H9 (cell line): ENCODE data around the gene NR3C2. TPM values are rescaled to one million over a fixed set of nuclear protein-coding genes. Genes with fewer than 3 reads are reported as not detected.

Experiments
- DNase-seq: peaks from one replicate; pipeline ENCODE4 v3.0.0-alpha.2; 2017
- H2AFZ ChIP-seq: one replicate; pipeline ENCODE4 v1.6.1; 2013; ENCODE audit warnings: mild to moderate bottlenecking, low read length, control low read depth, moderate library complexity
- H2AK5ac ChIP-seq: 2 replicates; pipeline ENCODE4 v1.6.1; 2013; ENCODE audit warnings: low read length, control low read depth, mixed read lengths; ENCODE audit not compliant: insufficient read length
- H2BK120ac ChIP-seq: one replicate; pipeline ENCODE4 v1.6.1; 2013; ENCODE audit warnings: low read depth, mild to moderate bottlenecking, low read length, control low read depth, inconsistent platforms; ENCODE audit not compliant: poor library complexity, severe bottlenecking
- H2BK12ac ChIP-seq: 2 replicates; pipeline ENCODE4 v1.6.1; 2013; ENCODE audit warnings: low read length, control low read depth, mixed read lengths, low read depth; ENCODE audit not compliant: insufficient read length
- H2BK15ac ChIP-seq: 2 replicates; pipeline ENCODE4 v1.6.1; 2013; ENCODE audit warnings: low read depth, low read length, control low read depth
- H2BK20ac ChIP-seq: one replicate; pipeline ENCODE4 v1.6.1; 2013; ENCODE audit warnings: low read depth, mild to moderate bottlenecking, low read length, control low read depth, inconsistent platforms; ENCODE audit not compliant: poor library complexity, severe bottlenecking
- H2BK5ac ChIP-seq: 2 replicates; pipeline ENCODE4 v1.6.1; 2013; ENCODE audit warnings: low read length, control low read depth, mixed read lengths; ENCODE audit not compliant: insufficient read length
- H3K14ac ChIP-seq: 2 replicates; pipeline ENCODE4 v1.6.1; 2013; ENCODE audit warnings: low read length, control low read depth; ENCODE audit not compliant: insufficient read depth
- H3K18ac ChIP-seq: 2 replicates; pipeline ENCODE4 v1.6.1; 2013; ENCODE audit warnings: low read depth, mild to moderate bottlenecking, mixed read lengths, low read length, control low read depth; ENCODE audit not compliant: insufficient read length
- H3K23ac ChIP-seq: 2 replicates; pipeline ENCODE4 v1.6.1; 2013; ENCODE audit warnings: low read length, control low read depth, mixed read lengths, low read depth; ENCODE audit not compliant: insufficient read length
- H3K23me2 ChIP-seq: 2 replicates; pipeline ENCODE4 v1.6.1; 2013; ENCODE audit warnings: low read depth, mild to moderate bottlenecking, mixed read lengths, low read length, control low read depth; ENCODE audit not compliant: insufficient read length, poor library complexity, severe bottlenecking
- H3K27ac ChIP-seq: 2 replicates; pipeline ENCODE4 v1.5.1; 2013; ENCODE audit warnings: low read length, control low read depth, mixed read lengths, low read depth; ENCODE audit not compliant: insufficient read length
- H3K27me3 ChIP-seq: 2 replicates; pipeline ENCODE4 v1.6.1; 2013; ENCODE audit warnings: low read length, control low read depth, inconsistent platforms; ENCODE audit not compliant: insufficient read depth
- H3K4ac ChIP-seq: 2 replicates; pipeline ENCODE4 v1.6.1; 2013; ENCODE audit warnings: low read depth, mild to moderate bottlenecking, control low read depth, inconsistent platforms, low read length, moderate library complexity
- H3K4me1 ChIP-seq: 2 replicates; pipeline ENCODE4 v1.6.1; 2013; ENCODE audit warnings: low read length, control low read depth, inconsistent platforms; ENCODE audit not compliant: insufficient read depth
- H3K4me2 ChIP-seq: 2 replicates; pipeline ENCODE4 v1.6.1; 2013; ENCODE audit warnings: low read length, control low read depth, mixed read lengths; ENCODE audit not compliant: insufficient read length, insufficient read depth
- H3K56ac ChIP-seq: 2 replicates; pipeline ENCODE4 v1.6.1; 2013; ENCODE audit warnings: low read depth, mild to moderate bottlenecking, mixed read lengths, low read length, control low read depth; ENCODE audit not compliant: insufficient read length
- H3K79me1 ChIP-seq: 2 replicates; pipeline ENCODE4 v1.6.1; 2013; ENCODE audit warnings: low read depth, mild to moderate bottlenecking, moderate library complexity, low read length, control low read depth, inconsistent platforms; ENCODE audit not compliant: insufficient read depth, poor library complexity, severe bottlenecking
- H3K79me2 ChIP-seq: 2 replicates; pipeline ENCODE4 v1.6.1; 2013; ENCODE audit warnings: low read length, control low read depth, inconsistent platforms; ENCODE audit not compliant: insufficient read depth
- H3K9ac ChIP-seq: 2 replicates; pipeline ENCODE4 v1.6.1; 2013; ENCODE audit warnings: low read length, control low read depth, mixed read lengths; ENCODE audit not compliant: insufficient read length; ENCODE audit errors: extremely low read depth
- H3K9me3 ChIP-seq: one replicate; pipeline ENCODE4 v1.6.1; 2013; ENCODE audit warnings: low read depth, low read length, inconsistent platforms; ENCODE audit not compliant: control insufficient read depth
- H3T11ph ChIP-seq: one replicate; pipeline ENCODE4 v1.6.1; 2013; ENCODE audit warnings: mild to moderate bottlenecking, low read length, control low read depth, inconsistent platforms
- H4K20me1 ChIP-seq: one replicate; pipeline ENCODE4 v1.6.1; 2013; ENCODE audit not compliant: control insufficient read depth, insufficient read length, insufficient read depth
- H4K5ac ChIP-seq: 2 replicates; pipeline ENCODE4 v1.6.1; 2013; ENCODE audit warnings: low read depth, mild to moderate bottlenecking, mixed read lengths, low read length, control low read depth; ENCODE audit not compliant: insufficient read length
- H4K8ac ChIP-seq: replicated peaks from 2 replicates; pipeline ENCODE4 v1.6.1; 2013; ENCODE audit warnings: low read length, control low read depth, mixed read lengths, low read depth; ENCODE audit not compliant: insufficient read length
- H4K91ac ChIP-seq: 2 replicates; pipeline ENCODE4 v1.6.1; 2013; ENCODE audit warnings: low read depth, mild to moderate bottlenecking, moderate library complexity, mixed read lengths, low read length, control low read depth; ENCODE audit not compliant: insufficient read length
- H3K27ac Mint-ChIP-seq, 3 experiments: 2 replicates in 2 of 3; 3 replicates in 1 of 3; pipeline ENCODE4 v1.8.0; 2020 to 2021; ENCODE audit warnings: mixed read lengths in 3 of 3, mild to moderate bottlenecking in 1 of 3, moderate library complexity in 1 of 3
- H3K27me3 Mint-ChIP-seq: 2 replicates; pipeline ENCODE4 v1.8.0; 2021; ENCODE audit warnings: low read depth, mild to moderate bottlenecking, moderate library complexity, mixed read lengths
- H3K36me3 Mint-ChIP-seq, 3 experiments: 2 replicates in 2 of 3; 3 replicates in 1 of 3; pipeline ENCODE4 v1.8.0; 2020 to 2021; ENCODE audit warnings: low read depth in 3 of 3, mixed read lengths in 3 of 3; ENCODE audit not compliant: insufficient read depth in 1 of 3
- H3K4me1 Mint-ChIP-seq, 2 experiments: 2 replicates each; pipeline ENCODE4 v1.8.0; 2020; ENCODE audit warnings: mixed read lengths in 2 of 2
- H3K4me3 Mint-ChIP-seq, 2 experiments: 2 replicates in 1 of 2; 3 replicates in 1 of 2; pipeline ENCODE4 v1.8.0; 2020 to 2021; ENCODE audit warnings: mild to moderate bottlenecking in 2 of 2, mixed read lengths in 2 of 2, moderate library complexity in 1 of 2
- H3K9me3 Mint-ChIP-seq, 2 experiments: 2 replicates in 1 of 2; 3 replicates in 1 of 2; pipeline ENCODE4 v1.8.0; 2020; ENCODE audit warnings: mild to moderate bottlenecking in 2 of 2, mixed read lengths in 2 of 2, moderate library complexity in 1 of 2
- CTCF ChIP-seq: fragments of 200-600 bp; sonication (generic); conservative IDR thresholded peaks from 3 replicates; pipeline ENCODE4 v1.8.0; 2021; ENCODE audit warnings: antibody characterized with exemption, mild to moderate bottlenecking
- WGBS: extraction: QIAGEN DNeasy Blood & Tissue Kit; methylation state at CpG from one replicate; pipeline ENCODE4 v1.1.7; 2013; ENCODE audit warnings: missing lambda C conversion rate, low lambda C conversion rate, mixed read lengths; ENCODE audit not compliant: insufficient read length; ENCODE audit errors: extremely low coverage; 5-methylcytosine and 5-hydroxymethylcytosine counted together
- total RNA-seq: library from RNA; stranded (reverse); gene quantifications from 2 replicates; pipeline ENCODE4 v1.2.1, GENCODE V29; 2021

The NR3C2 gene
- total RNA-seq, 1 experiment from 2014 or later, result 1.4 TPM

- no peak overlapping the region for H3K9ac ChIP-seq
- H3K79me2 ChIP-seq, result no peaks in the 10 kb centered on the region
- H2BK5ac ChIP-seq, result no peak overlapping the region
- Mint-ChIP-seq H3K4me1 (no peaks in the 10 kb centered on the region), H3K27me3 (no peaks in the 10 kb centered on the region), H3K27ac (no peak overlapping the region), H3K36me3 (no peaks in the 10 kb centered on the region), H3K9me3 (no peaks in the 10 kb centered on the region), H3K4me3 (no peak overlapping the region)
- H3K4ac ChIP-seq, result no peak overlapping the region
- no peak overlapping the region for H3T11ph ChIP-seq
- H4K20me1 ChIP-seq, result no peaks in the 10 kb centered on the region
- WGBS, result no CpG with 5 or more reads among the region's 3 CpGs
- H3K79me1 ChIP-seq, result no peaks in the 10 kb centered on the region
- H3K18ac ChIP-seq, result no peak overlapping the region
- H2AK5ac ChIP-seq, result no peak overlapping the region
- no peaks in the 10 kb centered on the region for H3K23me2 ChIP-seq
- no peak overlapping the region for H2BK12ac ChIP-seq
- H2AFZ ChIP-seq, result no peak overlapping the region
- H3K23ac ChIP-seq, result no peak overlapping the region
- H3K14ac ChIP-seq, result no peak overlapping the region
- H2BK20ac ChIP-seq, result no peak overlapping the region
- H2BK120ac ChIP-seq, result no peak overlapping the region
- no peak overlapping the region for H4K91ac ChIP-seq
- H3K4me1 ChIP-seq, result no peaks in the 10 kb centered on the region
- no peak overlapping the region for H2BK15ac ChIP-seq
- H4K8ac ChIP-seq, result no peak overlapping the region
- no peak for TF ChIP-seq CTCF
- no peak overlapping the region for H3K27ac ChIP-seq
- H3K9me3 ChIP-seq, result no peaks in the 10 kb centered on the region
- H3K27me3 ChIP-seq, result no peaks in the 10 kb centered on the region
- no peak overlapping the region for H4K5ac ChIP-seq
- no peak overlapping the region for H3K56ac ChIP-seq
- DNase-seq, result no peak
- no peak overlapping the region for H3K4me2 ChIP-seq
Observed at GRCh38 chr4:148375584-148375983, 66.6 kb downstream of the NR3C2 start.
